Activated CD4-positive, alpha-beta T cell treated with anti-CD3 and anti-CD28 coated beads for 36 hours (primary cell): Measurements from ENCODE around the gene EXOC1L. TPM values are rescaled to one million over a fixed set of nuclear protein-coding genes. Genes with fewer than 3 reads are reported as not detected.
A peak's percentile ranks its signal among the peaks of the same experiment; 100 is the strongest.

Experiments used
- ATAC-seq: fragments of 200-7000 bp; cut with Tn5 transposase; one replicate; pipeline ENCODE4 v1.10.0; 2021; ENCODE audit warnings: mild to moderate bottlenecking, moderate library complexity
- CTCF ChIA-PET: fragments of 350-600 bp; sonication (Branson Sonifier 250); formaldehyde crosslinking; loops from one replicate; lab custom pipeline; 2021; ENCODE audit warnings: antibody characterized with exemption; lab: Charles Lee
- POLR2A ChIA-PET: fragments of 350-600 bp; sonication (Branson Sonifier 250); formaldehyde crosslinking; loops from one replicate; lab custom pipeline; 2021; ENCODE audit warnings: antibody characterized with exemption, inconsistent platforms; lab: Charles Lee
- DNase-seq: peaks from one replicate; pipeline ENCODE4 v3.0.0-alpha.2; 2020
- H3K27ac Mint-ChIP-seq: one replicate; pipeline ENCODE4 v1.8.0; 2021; ENCODE audit warnings: mixed read lengths
- H3K27me3 Mint-ChIP-seq: one replicate; pipeline ENCODE4 v1.8.0; 2021; ENCODE audit warnings: mixed read lengths
- H3K36me3 Mint-ChIP-seq: one replicate; pipeline ENCODE4 v1.8.0; 2021; ENCODE audit warnings: low read depth, mixed read lengths
- H3K4me1 Mint-ChIP-seq: one replicate; pipeline ENCODE4 v1.8.0; 2021; ENCODE audit warnings: mixed read lengths
- H3K4me3 Mint-ChIP-seq: one replicate; pipeline ENCODE4 v1.8.0; 2021; ENCODE audit warnings: mild to moderate bottlenecking, moderate library complexity, mixed read lengths
- H3K9me3 Mint-ChIP-seq: one replicate; pipeline ENCODE4 v1.8.0; 2021; ENCODE audit warnings: low read depth, mixed read lengths
- intact Hi-C, 2 experiments: fragments of 100-400 bp; cut with DNase I in 1 of 2; cut with micrococcal nuclease in 1 of 2; formaldehyde crosslinking; loops; one replicate each; pipeline versions ENCODE4 v1.14.2 to v1.15.1; 2022 to 2024; cut with DNase I, micrococcal nuclease
- total RNA-seq, 2 experiments: library from RNA; stranded (reverse); gene quantifications; one replicate each; pipeline ENCODE4 v1.2.3, GENCODE V29; 2021

The EXOC1L gene
- total RNA-seq, 2 experiments from 2014 or later, result not detected

- no peak for ATAC-seq
- POLR2A ChIA-PET, result no interaction called here
- H3K9me3 Mint-ChIP-seq, result no peaks in the 10 kb centered on the region
Observed at GRCh38 chr4:55859711-55860110, 40.1 kb downstream of the EXOC1L start.

GRCh38 chr4:55864577-55865223 lies 45.1 kb downstream of the EXOC1L start:
- H3K27me3 Mint-ChIP-seq, result no peaks in the 10 kb centered on the region
- intact Hi-C loops, result loop anchor here (5.0 kb wide), 3 partner anchors 107 to 467 kb away; partner anchors contain the start of genes CLOCK (in 1 of the 2) and TMEM165 (in 1 of the 2)
- peak; percentile 45 for ATAC-seq
- POLR2A ChIA-PET, result no interaction called here
- H3K36me3 Mint-ChIP-seq, result peaks cover 19% of the 10 kb centered on the region
- no peaks in the 10 kb centered on the region for H3K9me3 Mint-ChIP-seq
- CTCF ChIA-PET, result interaction anchor here (0.7 to 1.8 kb wide), 3 partner anchors 16 to 560 kb away, joined by 3 to 5 read pairs (median 4); partner anchors contain the start of gene CEP135
- peaks cover 20% of the 10 kb centered on the region for H3K4me1 Mint-ChIP-seq
- H3K27ac Mint-ChIP-seq, result no peak overlapping the region
- no peak for DNase-seq
- H3K4me3 Mint-ChIP-seq, result no peak overlapping the region

More at GRCh38 chr4:55859711-55860110, 40.1 kb downstream of the EXOC1L start:
- intact Hi-C loops, result loop anchor here in 1 of 2 experiments (10.0 kb wide), 1 partner anchor 1795 kb away; the partner anchor contains the start of gene CHIC2
- Mint-ChIP-seq H3K27me3 (no peaks in the 10 kb centered on the region), H3K4me1 (peaks cover 13% of the 10 kb centered on the region), H3K36me3 (peaks cover 22% of the 10 kb centered on the region), H3K27ac (no peak overlapping the region), H3K4me3 (no peak overlapping the region)
- CTCF ChIA-PET, result no interaction called here
- DNase-seq, result no peak

GRCh38 chr4:55865228-55865806 lies 45.7 kb downstream of the EXOC1L start:
- Mint-ChIP-seq H3K9me3 (no peaks in the 10 kb centered on the region), H3K4me1 (peaks cover 20% of the 10 kb centered on the region), H3K4me3 (no peak overlapping the region), H3K27me3 (no peaks in the 10 kb centered on the region), H3K36me3 (peaks cover 24% of the 10 kb centered on the region), H3K27ac (peak overlapping the region; percentile 29)
- ChIA-PET CTCF (interaction anchor here (0.7 to 2.4 kb wide), 6 partner anchors 10 to 559 kb away, joined by 3 to 7 read pairs (median 4); partner anchors contain the start of gene CEP135), POLR2A (no interaction called here)
- DNase-seq, result no peak
- intact Hi-C loops, result loop anchor here (5.0 kb wide), 3 partner anchors 108 to 468 kb away; partner anchors contain the start of genes CLOCK (in 1 of the 2) and TMEM165 (in 1 of the 2)
- no peak for ATAC-seq

GRCh38 chr4:55866290-55866907 lies 46.8 kb downstream of the EXOC1L start:
- ATAC-seq (peak; percentile 94), DNase-seq (no peak)
- no peak overlapping the region for H3K4me3 Mint-ChIP-seq
- peaks cover 29% of the 10 kb centered on the region for H3K36me3 Mint-ChIP-seq
- H3K27ac Mint-ChIP-seq, result peak overlapping the region; percentile 24
- ChIA-PET POLR2A (no interaction called here), CTCF (interaction anchor here (0.8 to 2.5 kb wide), 14 partner anchors 8 to 108 kb away, joined by 3 to 10 read pairs (median 3); partner anchors contain the start of genes CEP135 and EXOC1)
- H3K4me1 Mint-ChIP-seq, result peaks cover 20% of the 10 kb centered on the region
- no peaks in the 10 kb centered on the region for H3K9me3 Mint-ChIP-seq
- intact Hi-C loops, result loop anchor here (1.0 to 5.0 kb wide), 5 partner anchors 41 to 469 kb away; partner anchors contain the start of genes CLOCK (in 2 of the 2) and TMEM165 (in 1 of the 2)
- H3K27me3 Mint-ChIP-seq, result no peaks in the 10 kb centered on the region

GRCh38 chr4:55866973-55867574 lies 47.5 kb downstream of the EXOC1L start:
- CTCF ChIA-PET, result interaction anchor here (0.7 to 2.5 kb wide), 13 partner anchors 9 to 546 kb away, joined by 3 to 10 read pairs (median 4); partner anchors contain the start of genes CEP135 and EXOC1
- Mint-ChIP-seq H3K27me3 (no peaks in the 10 kb centered on the region), H3K4me3 (no peak overlapping the region), H3K9me3 (no peaks in the 10 kb centered on the region), H3K27ac (no peak overlapping the region), H3K36me3 (peaks cover 30% of the 10 kb centered on the region), H3K4me1 (peaks cover 20% of the 10 kb centered on the region)
- intact Hi-C loops, result loop anchor here (1.0 to 5.0 kb wide), 5 partner anchors 40 to 470 kb away; partner anchors contain the start of genes CLOCK (in 2 of the 2) and TMEM165 (in 1 of the 2)
- POLR2A ChIA-PET, result no interaction called here
- ATAC-seq (peak; percentile 62), DNase-seq (peak; percentile 20)

- Mint-ChIP-seq H3K4me1 (peaks cover 20% of the 10 kb centered on the region), H3K9me3 (no peaks in the 10 kb centered on the region), H3K4me3 (no peak overlapping the region), H3K36me3 (peaks cover 33% of the 10 kb centered on the region), H3K27ac (no peak overlapping the region), H3K27me3 (no peaks in the 10 kb centered on the region)
- CTCF ChIA-PET, result interaction anchor here (1.0 to 2.5 kb wide), 4 partner anchors 8 to 85 kb away, joined by 3 to 10 read pairs (median 8); partner anchors contain the start of gene CEP135
- ATAC-seq (no peak), DNase-seq (no peak)
- POLR2A ChIA-PET, result no interaction called here
- intact Hi-C loops, result loop anchor here (5.0 kb wide), 3 partner anchors 111 to 471 kb away; partner anchors contain the start of genes CLOCK (in 1 of the 2) and TMEM165 (in 1 of the 2)
Observed at GRCh38 chr4:55868581-55869090, 49.0 kb downstream of the EXOC1L start.

GRCh38 chr4:55871299-55871800 lies 51.8 kb downstream of the EXOC1L start:
- ATAC-seq (no peak), DNase-seq (no peak)
- no peak overlapping the region for H3K27ac Mint-ChIP-seq
- H3K9me3 Mint-ChIP-seq, result no peaks in the 10 kb centered on the region
- H3K27me3 Mint-ChIP-seq, result no peaks in the 10 kb centered on the region
- intact Hi-C loops, result no loop called here
- peaks cover 35% of the 10 kb centered on the region for H3K36me3 Mint-ChIP-seq
- ChIA-PET CTCF (interaction anchor here (1.1 kb wide), 1 partner anchor 11 kb away, joined by 3 read pairs; no protein-coding TSS in a partner anchor), POLR2A (interaction anchor here (0.5 kb wide), 1 partner anchor 1064 kb away, joined by 6 read pairs; no protein-coding TSS in a partner anchor)
- peaks cover 7% of the 10 kb centered on the region for H3K4me1 Mint-ChIP-seq
- H3K4me3 Mint-ChIP-seq, result no peak overlapping the region

- intact Hi-C loops, result no loop called here
- Mint-ChIP-seq H3K4me1 (no peaks in the 10 kb centered on the region), H3K27me3 (no peaks in the 10 kb centered on the region), H3K9me3 (no peaks in the 10 kb centered on the region), H3K36me3 (peaks cover 41% of the 10 kb centered on the region), H3K4me3 (no peak overlapping the region), H3K27ac (no peak overlapping the region)
- ChIA-PET CTCF (interaction anchor here (1.0 kb wide), 2 partner anchors 9 to 553 kb away, joined by 3 read pairs; no protein-coding TSS in a partner anchor), POLR2A (no interaction called here)
- DNase-seq, result no peak
- ATAC-seq, result no peak
Observed at GRCh38 chr4:55874831-55875230, 55.2 kb downstream of the EXOC1L start.

GRCh38 chr4:55876387-55876786 lies 56.8 kb downstream of the EXOC1L start:
- ATAC-seq, result no peak
- H3K4me3 Mint-ChIP-seq, result no peak overlapping the region
- H3K27me3 Mint-ChIP-seq, result no peaks in the 10 kb centered on the region
- no peak overlapping the region for H3K27ac Mint-ChIP-seq
- H3K4me1 Mint-ChIP-seq, result no peaks in the 10 kb centered on the region
- ChIA-PET CTCF (interaction anchor here (0.6 to 2.1 kb wide), 3 partner anchors 9 to 14 kb away, joined by 3 to 10 read pairs (median 3); no protein-coding TSS in a partner anchor), POLR2A (no interaction called here)
- peaks cover 36% of the 10 kb centered on the region for H3K36me3 Mint-ChIP-seq
- no peak for DNase-seq
- no peaks in the 10 kb centered on the region for H3K9me3 Mint-ChIP-seq
- intact Hi-C loops, result no loop called here

GRCh38 chr4:55879224-55879623 lies 59.6 kb downstream of the EXOC1L start:
- Mint-ChIP-seq H3K27ac (no peak overlapping the region), H3K36me3 (peaks cover 35% of the 10 kb centered on the region), H3K9me3 (no peaks in the 10 kb centered on the region), H3K4me1 (no peaks in the 10 kb centered on the region), H3K4me3 (no peak overlapping the region), H3K27me3 (no peaks in the 10 kb centered on the region)
- no peak for DNase-seq
- ATAC-seq, result no peak
- ChIA-PET CTCF (interaction anchor here (0.7 to 2.4 kb wide), 3 partner anchors 11 to 222 kb away, joined by 3 to 13 read pairs (median 6); partner anchors contain the start of gene CEP135), POLR2A (no interaction called here)
- intact Hi-C loops, result no loop called here
